ENCODE results near the gene FBXO21.
A peak's percentile ranks its signal among the peaks of the same experiment; 100 is the strongest.
"Not testable (repeated sequence)": the region's sequence is repeated elsewhere in the genome, so short reads cannot be mapped to it uniquely, and the experiment has no call there.

Gene FBXO21

GRCh38 chr12:117199956-117200744 is 9.9 kb upstream of the FBXO21 start:
- DNase-seq (ENCODE audit: low read depth): not testable (repeated sequence)

GRCh38 chr12:117196334-117196733 is 6.1 kb upstream of the FBXO21 start:
- DNase-seq (ENCODE audit: low read depth): not testable (repeated sequence)

- DNase-seq (ENCODE audit: low read depth): not testable (repeated sequence)
Observed at GRCh38 chr12:117195027-117195426, 4.8 kb upstream of the FBXO21 start.

- no peak for DNase-seq (ENCODE audit: low read depth)
Observed at GRCh38 chr12:117193903-117194302, 3.6 kb upstream of the FBXO21 start.

GRCh38 chr12:117192581-117192980 is 2.3 kb upstream of the FBXO21 start:
- DNase-seq (ENCODE audit: low read depth): not testable (repeated sequence)

- no peak for DNase-seq (ENCODE audit: low read depth)
Observed at GRCh38 chr12:117192057-117192456, 1.8 kb upstream of the FBXO21 start.

GRCh38 chr12:117189725-117190209 is 503 bp downstream of the FBXO21 start:
- peak; percentile 3 for DNase-seq (ENCODE audit: low read depth)

GRCh38 chr12:117188961-117189724 is 1.1 kb downstream of the FBXO21 start:
- DNase-seq (ENCODE audit: low read depth): no peak

- no peak for DNase-seq (ENCODE audit: low read depth)
Observed at GRCh38 chr12:117188121-117188665, 2.1 kb downstream of the FBXO21 start.

GRCh38 chr12:117187421-117187820 is 2.8 kb downstream of the FBXO21 start:
- DNase-seq (ENCODE audit: low read depth): no peak

- no peak for DNase-seq (ENCODE audit: low read depth)
Observed at GRCh38 chr12:117182866-117183265, 7.4 kb downstream of the FBXO21 start.

GRCh38 chr12:117181468-117181843 is 8.8 kb downstream of the FBXO21 start:
- not testable (repeated sequence) for DNase-seq (ENCODE audit: low read depth)

- DNase-seq (ENCODE audit: low read depth): no peak
Observed at GRCh38 chr12:117180758-117181467, 9.4 kb downstream of the FBXO21 start.

- DNase-seq (ENCODE audit: low read depth): no peak
Observed at GRCh38 chr12:117178745-117179144, 11.5 kb downstream of the FBXO21 start.

GRCh38 chr12:117178301-117178700 is 12.0 kb downstream of the FBXO21 start:
- no peak for DNase-seq (ENCODE audit: low read depth)

- DNase-seq (ENCODE audit: low read depth): no peak
Observed at GRCh38 chr12:117172168-117172567, 18.1 kb downstream of the FBXO21 start.

GRCh38 chr12:117171499-117172162 is 18.6 kb downstream of the FBXO21 start:
- no peak for DNase-seq (ENCODE audit: low read depth)

- no peak for DNase-seq (ENCODE audit: low read depth)
Observed at GRCh38 chr12:117169548-117169947, 20.7 kb downstream of the FBXO21 start.

GRCh38 chr12:117168976-117169375 is 21.3 kb downstream of the FBXO21 start:
- no peak for DNase-seq (ENCODE audit: low read depth)

- no peak for DNase-seq (ENCODE audit: low read depth)
Observed at GRCh38 chr12:117167769-117168168, 22.5 kb downstream of the FBXO21 start.

- no peak for DNase-seq (ENCODE audit: low read depth)
Observed at GRCh38 chr12:117166107-117166506, 24.2 kb downstream of the FBXO21 start.

GRCh38 chr12:117165342-117165741 is 24.9 kb downstream of the FBXO21 start:
- DNase-seq (ENCODE audit: low read depth): no peak
